HepG2 (cell line): ENCODE measurements around the gene LRP1-AS. TPM values are rescaled to one million over a fixed set of nuclear protein-coding genes. Genes with fewer than 3 reads are reported as not detected.

Experiments used
- ARID2 ChIP-seq: sonication (generic); formaldehyde crosslinking; IDR thresholded peaks from 2 replicates; pipeline ENCODE4 v1.8.1; 2022; ENCODE audit warnings: mild to moderate bottlenecking, missing genetic modification reagents, borderline replicate concordance
- CREB1 ChIP-seq, 2 experiments: fragments of 450-650 bp in 1 of 2; IDR thresholded peaks; 2 replicates each; pipeline ENCODE4 v1.6.1; 2016 to 2017; ENCODE audit warnings: control low read depth in 1 of 2, mild to moderate bottlenecking in 1 of 2, missing compliant biosample characterization in 1 of 2, missing genetic modification characterization in 1 of 2
- CREM ChIP-seq, 2 experiments: sonication (generic) in 1 of 2; formaldehyde crosslinking in 1 of 2; IDR thresholded peaks; 2 replicates each; pipeline versions ENCODE4 v1.4.0 to v1.6.1; 2016 to 2020; ENCODE audit warnings: antibody characterized with exemption in 1 of 2, mild to moderate bottlenecking in 1 of 2, missing genetic modification reagents in 1 of 2
- FLYWCH1 ChIP-seq: sonication (generic); formaldehyde crosslinking; IDR thresholded peaks from 2 replicates; pipeline ENCODE4 v1.8.1; 2023; ENCODE audit warnings: mild to moderate bottlenecking, missing genetic modification reagents
- FOXM1 ChIP-seq: sonication (generic); formaldehyde crosslinking; IDR thresholded peaks from 2 replicates; pipeline ENCODE4 v1.5.0; 2020; ENCODE audit warnings: missing genetic modification reagents
- NFRKB ChIP-seq: fragments of 450-650 bp; IDR thresholded peaks from 2 replicates; pipeline ENCODE4 v1.6.1; 2017
- NONO ChIP-seq, 2 experiments: fragments of 450-650 bp in 1 of 2; sonication (generic) in 1 of 2; formaldehyde crosslinking in 1 of 2; IDR thresholded peaks in 1 of 2; conservative IDR thresholded peaks in 1 of 2; 2 replicates each; pipeline versions ENCODE4 v1.6.1 to v1.8.0; 2017 to 2022; ENCODE audit warnings: mild to moderate bottlenecking in 1 of 2, missing genetic modification reagents in 1 of 2, moderate library complexity in 1 of 2
- REL ChIP-seq: sonication (generic); formaldehyde crosslinking; conservative IDR thresholded peaks from 2 replicates; pipeline ENCODE4 v1.8.0; 2022; ENCODE audit warnings: mild to moderate bottlenecking, missing genetic modification reagents, moderate library complexity
- RFX1 ChIP-seq: fragments of 450-650 bp; IDR thresholded peaks from 2 replicates; pipeline ENCODE4 v1.6.1; 2017
- SALL2 ChIP-seq: sonication (generic); formaldehyde crosslinking; IDR thresholded peaks from 2 replicates; pipeline ENCODE4 v1.8.1; 2023; ENCODE audit warnings: mild to moderate bottlenecking, missing genetic modification reagents, inconsistent platforms
- SAP130 ChIP-seq: IDR thresholded peaks from 2 replicates; pipeline ENCODE4 v1.6.1; 2016; ENCODE audit warnings: low read depth
- SRF ChIP-seq: IDR thresholded peaks from 2 replicates; pipeline ENCODE4 v1.6.1; 2011; ENCODE audit warnings: mild to moderate bottlenecking, low read depth, low read length, moderate library complexity
- ZC3H4 ChIP-seq: sonication (generic); formaldehyde crosslinking; IDR thresholded peaks from 2 replicates; pipeline ENCODE4 v1.4.0; 2020; ENCODE audit warnings: missing genetic modification reagents, borderline replicate concordance
- ZFAT ChIP-seq: sonication (generic); formaldehyde crosslinking; conservative IDR thresholded peaks from 2 replicates; pipeline ENCODE4 v1.8.1; 2023; ENCODE audit warnings: missing genetic modification reagents, inconsistent platforms
- ZNF136 ChIP-seq: sonication (generic); formaldehyde crosslinking; IDR thresholded peaks from 2 replicates; pipeline ENCODE4 v1.8.1; 2022; ENCODE audit warnings: low read depth, mild to moderate bottlenecking, moderate library complexity, missing genetic modification reagents
- polyA plus RNA-seq, 8 experiments: library from polyadenylated mRNA; depleted of rRNA in 3 of 8; stranded (reverse) in 7 of 8; unstranded in 1 of 8; fragments of >200 nt; fragmentation: Illumina TruSeq in 4 of 8; extraction: Trizol in 4 of 8; gene quantifications; 2 replicates each; pipeline versions ENCODE4 v1.2.1 to v1.2.3, GENCODE V29; 2011 to 2016; ENCODE audit warnings: low read depth in 4 of 8, missing spikeins in 1 of 8, mixed read lengths in 1 of 8; ENCODE audit not compliant: insufficient read depth in 1 of 8
- total RNA-seq, 5 experiments: library from RNA; depleted of rRNA; stranded (reverse); fragments of >200 nt; fragmentation: Illumina TruSeq; extraction: Trizol; gene quantifications; 2 replicates each; pipeline ENCODE4 v1.2.3, GENCODE V29; 2016; ENCODE audit warnings: low read depth in 1 of 5
- TF ChIP-seq, protein P1 (sequence below): sonication (generic); formaldehyde crosslinking; IDR thresholded peaks from 2 replicates; pipeline ENCODE4 v1.5.1; 2020; ENCODE audit warnings: missing genetic modification reagents, mild to moderate bottlenecking, borderline replicate concordance
- TF ChIP-seq, protein P2 (sequence below): IDR thresholded peaks from 2 replicates; pipeline ENCODE4 v1.6.1; 2016; ENCODE audit warnings: control low read depth
- TF ChIP-seq, protein P3 (sequence below): sonication (generic); formaldehyde crosslinking; IDR thresholded peaks from 2 replicates; pipeline ENCODE4 v1.9.0; 2021; ENCODE audit warnings: mild to moderate bottlenecking, missing genetic modification reagents
- TF ChIP-seq, protein P4 (sequence below): sonication (generic); formaldehyde crosslinking; IDR thresholded peaks from 2 replicates; pipeline ENCODE4 v1.4.0; 2020; ENCODE audit warnings: missing genetic modification reagents

LRP1-AS gene
- total and polyA plus RNA-seq, 2 of the 13 experiments (the other 11 are each of a cell fraction or from before 2014, with no cell fraction given) = 0.20 TPM; not detected in 1

DNA sequence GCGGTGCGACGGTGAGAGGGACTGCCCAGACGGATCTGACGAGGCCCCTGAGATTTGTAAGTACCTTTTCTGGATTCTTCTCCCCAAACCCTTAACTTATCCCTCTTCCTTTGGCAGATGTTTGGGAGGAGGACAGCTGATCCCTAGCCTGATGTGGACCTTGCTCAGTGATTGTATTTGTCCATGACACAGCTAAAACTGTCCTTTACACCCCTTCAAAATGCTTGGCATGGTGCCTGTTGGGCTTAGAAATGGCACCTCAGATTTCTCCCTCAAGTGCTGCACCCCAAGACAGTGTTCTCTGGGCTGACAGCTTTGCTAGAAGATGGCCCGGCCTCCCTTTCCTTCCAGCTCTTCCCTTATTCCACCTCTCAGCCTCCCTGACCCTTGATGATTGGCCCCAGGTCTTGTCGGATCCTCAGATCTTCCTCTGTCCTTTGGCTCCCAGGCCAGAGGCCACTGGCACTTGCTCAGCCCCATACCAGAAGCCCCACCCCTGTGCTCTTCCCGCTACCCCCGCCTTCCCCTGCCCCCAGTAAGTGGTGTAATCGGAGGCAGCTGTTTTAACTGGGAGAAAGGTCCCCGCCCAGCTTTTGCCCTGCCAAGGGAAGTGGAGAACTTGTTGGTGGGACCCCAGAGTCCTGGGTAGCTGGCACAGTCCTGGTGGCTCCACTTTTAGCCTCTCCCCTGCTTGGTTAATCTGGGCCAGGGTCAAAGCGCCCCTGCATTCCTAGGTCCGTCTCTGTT lies 8.7 kb downstream of the LRP1-AS start (continued):
- TF ChIP-seq CREM (IDR thresholded peaks at IDR 0.05) (peak; percentile 53; the same call in 1 of the 2 replicates), CREM (CRISPR knock-in tag; IDR thresholded peaks at IDR 0.05) (no peak), SALL2 (CRISPR knock-in tag) (no peak), ZNF136 (CRISPR knock-in tag) (no peak), RFX1 (no peak), REL (no peak), ZC3H4 (no peak), ZFAT (no peak), FLYWCH1 (CRISPR knock-in tag) (no peak), CREB1 (IDR thresholded peaks at IDR 0.05) (no peak), CREB1 (CRISPR knock-in tag; IDR thresholded peaks at IDR 0.05) (no peak), SAP130 (CRISPR knock-in tag) (peak; percentile 51), ARID2 (CRISPR knock-in tag) (no peak), NONO (IDR thresholded peaks at IDR 0.05) (no peak), NONO (CRISPR knock-in tag; conservative IDR thresholded peaks at IDR 0.05) (no peak), SRF (no peak), FOXM1 (no peak), NFRKB (no peak)
- TF ChIP-seq, protein P1, sequence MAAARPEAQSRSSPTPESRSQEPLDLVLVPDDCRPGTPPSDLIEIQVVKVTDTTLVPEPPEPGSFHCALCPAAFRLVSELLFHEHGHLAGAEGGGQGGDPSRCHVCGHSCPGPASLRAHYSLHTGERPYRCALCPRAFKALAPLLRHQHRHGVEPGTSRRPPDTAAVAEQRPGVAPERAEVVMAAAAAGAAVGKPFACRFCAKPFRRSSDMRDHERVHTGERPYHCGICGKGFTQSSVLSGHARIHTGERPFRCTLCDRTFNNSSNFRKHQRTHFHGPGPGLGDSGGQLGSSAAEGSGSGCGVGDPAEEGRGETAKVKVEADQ = no peak
- TF ChIP-seq, protein P2, sequence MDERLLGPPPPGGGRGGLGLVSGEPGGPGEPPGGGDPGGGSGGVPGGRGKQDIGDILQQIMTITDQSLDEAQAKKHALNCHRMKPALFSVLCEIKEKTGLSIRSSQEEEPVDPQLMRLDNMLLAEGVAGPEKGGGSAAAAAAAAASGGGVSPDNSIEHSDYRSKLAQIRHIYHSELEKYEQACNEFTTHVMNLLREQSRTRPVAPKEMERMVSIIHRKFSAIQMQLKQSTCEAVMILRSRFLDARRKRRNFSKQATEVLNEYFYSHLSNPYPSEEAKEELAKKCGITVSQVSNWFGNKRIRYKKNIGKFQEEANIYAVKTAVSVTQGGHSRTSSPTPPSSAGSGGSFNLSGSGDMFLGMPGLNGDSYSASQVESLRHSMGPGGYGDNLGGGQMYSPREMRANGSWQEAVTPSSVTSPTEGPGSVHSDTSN (CRISPR knock-in tag) = no peak
- TF ChIP-seq, protein P3, sequence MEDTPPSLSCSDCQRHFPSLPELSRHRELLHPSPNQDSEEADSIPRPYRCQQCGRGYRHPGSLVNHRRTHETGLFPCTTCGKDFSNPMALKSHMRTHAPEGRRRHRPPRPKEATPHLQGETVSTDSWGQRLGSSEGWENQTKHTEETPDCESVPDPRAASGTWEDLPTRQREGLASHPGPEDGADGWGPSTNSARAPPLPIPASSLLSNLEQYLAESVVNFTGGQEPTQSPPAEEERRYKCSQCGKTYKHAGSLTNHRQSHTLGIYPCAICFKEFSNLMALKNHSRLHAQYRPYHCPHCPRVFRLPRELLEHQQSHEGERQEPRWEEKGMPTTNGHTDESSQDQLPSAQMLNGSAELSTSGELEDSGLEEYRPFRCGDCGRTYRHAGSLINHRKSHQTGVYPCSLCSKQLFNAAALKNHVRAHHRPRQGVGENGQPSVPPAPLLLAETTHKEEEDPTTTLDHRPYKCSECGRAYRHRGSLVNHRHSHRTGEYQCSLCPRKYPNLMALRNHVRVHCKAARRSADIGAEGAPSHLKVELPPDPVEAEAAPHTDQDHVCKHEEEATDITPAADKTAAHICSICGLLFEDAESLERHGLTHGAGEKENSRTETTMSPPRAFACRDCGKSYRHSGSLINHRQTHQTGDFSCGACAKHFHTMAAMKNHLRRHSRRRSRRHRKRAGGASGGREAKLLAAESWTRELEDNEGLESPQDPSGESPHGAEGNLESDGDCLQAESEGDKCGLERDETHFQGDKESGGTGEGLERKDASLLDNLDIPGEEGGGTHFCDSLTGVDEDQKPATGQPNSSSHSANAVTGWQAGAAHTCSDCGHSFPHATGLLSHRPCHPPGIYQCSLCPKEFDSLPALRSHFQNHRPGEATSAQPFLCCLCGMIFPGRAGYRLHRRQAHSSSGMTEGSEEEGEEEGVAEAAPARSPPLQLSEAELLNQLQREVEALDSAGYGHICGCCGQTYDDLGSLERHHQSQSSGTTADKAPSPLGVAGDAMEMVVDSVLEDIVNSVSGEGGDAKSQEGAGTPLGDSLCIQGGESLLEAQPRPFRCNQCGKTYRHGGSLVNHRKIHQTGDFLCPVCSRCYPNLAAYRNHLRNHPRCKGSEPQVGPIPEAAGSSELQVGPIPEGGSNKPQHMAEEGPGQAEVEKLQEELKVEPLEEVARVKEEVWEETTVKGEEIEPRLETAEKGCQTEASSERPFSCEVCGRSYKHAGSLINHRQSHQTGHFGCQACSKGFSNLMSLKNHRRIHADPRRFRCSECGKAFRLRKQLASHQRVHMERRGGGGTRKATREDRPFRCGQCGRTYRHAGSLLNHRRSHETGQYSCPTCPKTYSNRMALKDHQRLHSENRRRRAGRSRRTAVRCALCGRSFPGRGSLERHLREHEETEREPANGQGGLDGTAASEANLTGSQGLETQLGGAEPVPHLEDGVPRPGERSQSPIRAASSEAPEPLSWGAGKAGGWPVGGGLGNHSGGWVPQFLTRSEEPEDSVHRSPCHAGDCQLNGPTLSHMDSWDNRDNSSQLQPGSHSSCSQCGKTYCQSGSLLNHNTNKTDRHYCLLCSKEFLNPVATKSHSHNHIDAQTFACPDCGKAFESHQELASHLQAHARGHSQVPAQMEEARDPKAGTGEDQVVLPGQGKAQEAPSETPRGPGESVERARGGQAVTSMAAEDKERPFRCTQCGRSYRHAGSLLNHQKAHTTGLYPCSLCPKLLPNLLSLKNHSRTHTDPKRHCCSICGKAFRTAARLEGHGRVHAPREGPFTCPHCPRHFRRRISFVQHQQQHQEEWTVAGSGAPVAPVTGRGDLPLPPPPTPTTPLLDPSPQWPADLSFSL (CRISPR knock-in tag) = no peak
- TF ChIP-seq, protein P4, sequence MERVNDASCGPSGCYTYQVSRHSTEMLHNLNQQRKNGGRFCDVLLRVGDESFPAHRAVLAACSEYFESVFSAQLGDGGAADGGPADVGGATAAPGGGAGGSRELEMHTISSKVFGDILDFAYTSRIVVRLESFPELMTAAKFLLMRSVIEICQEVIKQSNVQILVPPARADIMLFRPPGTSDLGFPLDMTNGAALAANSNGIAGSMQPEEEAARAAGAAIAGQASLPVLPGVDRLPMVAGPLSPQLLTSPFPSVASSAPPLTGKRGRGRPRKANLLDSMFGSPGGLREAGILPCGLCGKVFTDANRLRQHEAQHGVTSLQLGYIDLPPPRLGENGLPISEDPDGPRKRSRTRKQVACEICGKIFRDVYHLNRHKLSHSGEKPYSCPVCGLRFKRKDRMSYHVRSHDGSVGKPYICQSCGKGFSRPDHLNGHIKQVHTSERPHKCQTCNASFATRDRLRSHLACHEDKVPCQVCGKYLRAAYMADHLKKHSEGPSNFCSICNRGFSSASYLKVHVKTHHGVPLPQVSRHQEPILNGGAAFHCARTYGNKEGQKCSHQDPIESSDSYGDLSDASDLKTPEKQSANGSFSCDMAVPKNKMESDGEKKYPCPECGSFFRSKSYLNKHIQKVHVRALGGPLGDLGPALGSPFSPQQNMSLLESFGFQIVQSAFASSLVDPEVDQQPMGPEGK = peak; percentile 84
